HepG2 (cell line): ENCODE data around the gene PPP2R2B. TPM values are rescaled to one million over a fixed set of nuclear protein-coding genes. Genes with fewer than 3 reads are reported as not detected.

Experiments used
- ARID5B ChIP-seq: IDR thresholded peaks from 2 replicates; pipeline ENCODE4 v1.4.0; 2020; ENCODE audit warnings: mild to moderate bottlenecking, missing genetic modification reagents
- CENPX ChIP-seq: sonication (generic); formaldehyde crosslinking; IDR thresholded peaks from 2 replicates; pipeline ENCODE4 v1.9.0; 2021; ENCODE audit warnings: mild to moderate bottlenecking, missing genetic modification reagents, moderate library complexity
- CREB3 ChIP-seq: sonication (generic); formaldehyde crosslinking; IDR thresholded peaks from 2 replicates; pipeline ENCODE4 v1.5.0; 2020; ENCODE audit warnings: missing genetic modification reagents
- DPF2 ChIP-seq: sonication (generic); formaldehyde crosslinking; IDR thresholded peaks from 2 replicates; pipeline ENCODE4 v1.4.0; 2020; ENCODE audit warnings: mild to moderate bottlenecking, low read depth, missing genetic modification reagents, borderline replicate concordance
- EHMT2 ChIP-seq: fragments of 200-600 bp; sonication (generic); IDR thresholded peaks from 2 replicates; pipeline ENCODE4 v1.7.0; 2017; ENCODE audit warnings: antibody characterized with exemption, low read depth, low read length, borderline replicate concordance
- ELF3 ChIP-seq: IDR thresholded peaks from 2 replicates; pipeline ENCODE4 v1.6.1; 2016; ENCODE audit warnings: missing genetic modification reagents, missing compliant biosample characterization
- EP300 ChIP-seq, 3 experiments: sonication (generic) in 1 of 3; formaldehyde crosslinking in 1 of 3; IDR thresholded peaks; 2 replicates each; pipeline versions ENCODE4 v1.5.1 to v1.6.1; 2011 to 2020; ENCODE audit warnings: low read depth in 2 of 3, low read length in 2 of 3, borderline replicate concordance in 1 of 3, improper control_type of control experiment in 1 of 3, mild to moderate bottlenecking in 1 of 3, missing genetic modification reagents in 1 of 3, moderate library complexity in 1 of 3
- ERF ChIP-seq: IDR thresholded peaks from 2 replicates; pipeline ENCODE4 v1.6.1; 2018; ENCODE audit warnings: missing biosample characterization, missing genetic modification reagents
- HDAC2 ChIP-seq: sonication (generic); formaldehyde crosslinking; IDR thresholded peaks from 2 replicates; pipeline ENCODE4 v1.4.0; 2020; ENCODE audit warnings: missing genetic modification reagents
- IRF2 ChIP-seq: IDR thresholded peaks from 2 replicates; pipeline ENCODE4 v1.6.1; 2018; ENCODE audit warnings: missing genetic modification reagents, missing compliant biosample characterization
- KDM2A ChIP-seq: sonication (generic); formaldehyde crosslinking; IDR thresholded peaks from 2 replicates; pipeline ENCODE4 v1.4.0; 2020; ENCODE audit warnings: low read depth, missing genetic modification reagents, borderline replicate concordance
- LRRFIP1 ChIP-seq: sonication (generic); formaldehyde crosslinking; conservative IDR thresholded peaks from 2 replicates; pipeline ENCODE4 v1.4.0; 2020; ENCODE audit warnings: missing genetic modification reagents
- MIXL1 ChIP-seq: IDR thresholded peaks from 2 replicates; pipeline ENCODE4 v1.6.1; 2016
- MYNN ChIP-seq: sonication (generic); formaldehyde crosslinking; IDR thresholded peaks from 2 replicates; pipeline ENCODE4 v1.4.0; 2020; ENCODE audit warnings: mild to moderate bottlenecking, low read depth, missing genetic modification reagents
- NR2F1 ChIP-seq, 2 experiments: fragments of 450-650 bp in 1 of 2; formaldehyde crosslinking in 1 of 2; IDR thresholded peaks; 2 replicates each; pipeline versions ENCODE4 v1.5.0 to v1.6.1; 2016 to 2020; ENCODE audit warnings: mild to moderate bottlenecking in 1 of 2, missing compliant biosample characterization in 1 of 2, missing genetic modification reagents in 1 of 2, moderate library complexity in 1 of 2
- PBX3 ChIP-seq: sonication (generic); formaldehyde crosslinking; IDR thresholded peaks from 2 replicates; pipeline ENCODE4 v1.8.1; 2023; ENCODE audit warnings: missing genetic modification reagents, inconsistent platforms, borderline replicate concordance
- TFDP2 ChIP-seq: sonication (generic); formaldehyde crosslinking; IDR thresholded peaks from 2 replicates; pipeline ENCODE4 v1.4.0; 2020; ENCODE audit warnings: missing genetic modification reagents
- ZNF709 ChIP-seq: sonication (generic); formaldehyde crosslinking; IDR thresholded peaks from 2 replicates; pipeline ENCODE4 v1.5.0; 2020; ENCODE audit warnings: mild to moderate bottlenecking, missing genetic modification reagents
- polyA plus RNA-seq, 8 experiments: library from polyadenylated mRNA; depleted of rRNA in 3 of 8; stranded (reverse) in 7 of 8; unstranded in 1 of 8; fragments of >200 nt; fragmentation: Illumina TruSeq in 4 of 8; extraction: Trizol in 4 of 8; gene quantifications; 2 replicates each; pipeline versions ENCODE4 v1.2.1 to v1.2.3, GENCODE V29; 2011 to 2016; ENCODE audit warnings: low read depth in 4 of 8, missing spikeins in 1 of 8, mixed read lengths in 1 of 8; ENCODE audit not compliant: insufficient read depth in 1 of 8
- total RNA-seq, 5 experiments: library from RNA; depleted of rRNA; stranded (reverse); fragments of >200 nt; fragmentation: Illumina TruSeq; extraction: Trizol; gene quantifications; 2 replicates each; pipeline ENCODE4 v1.2.3, GENCODE V29; 2016; ENCODE audit warnings: low read depth in 1 of 5

Gene PPP2R2B
- total and polyA plus RNA-seq, 2 of the 13 experiments (the other 11 are each of a cell fraction or from before 2014, with no cell fraction given) = not detected

GRCh38 chr5:146825033-146825432 is 53.5 kb downstream of the PPP2R2B start (continued):
- TF ChIP-seq LRRFIP1 (0 out of 2 replicates have a peak, but pooled peaks have one; percentile 13), HDAC2 (CRISPR knock-in tag) (peak; percentile 63; the same call in 1 of the 2 replicates), ERF (peak; percentile 57; the same call in 1 of the 2 replicates), CENPX (CRISPR knock-in tag) (no peak), MYNN (CRISPR knock-in tag) (no peak), KDM2A (CRISPR knock-in tag) (no peak), EHMT2 (peak; percentile 93), TFDP2 (no peak), MIXL1 (CRISPR knock-in tag) (peak; percentile 35; the same call in 1 of the 2 replicates), DPF2 (CRISPR knock-in tag) (no peak), ARID5B (CRISPR knock-in tag) (0 out of 2 replicates have a peak, but pooled peaks have one; percentile 19), ZNF709 (CRISPR knock-in tag) (no peak), CREB3 (CRISPR knock-in tag) (no peak), ELF3 (CRISPR knock-in tag) (peak; percentile 33; the same call in 1 of the 2 replicates), EP300 (IDR thresholded peaks at IDR 0.05; ENCODE audit: low read depth in 2 of 2, low read length in 2 of 2) (no peak), EP300 (CRISPR knock-in tag; IDR thresholded peaks at IDR 0.05; ENCODE audit: borderline replicate concordance) (no peak), NR2F1 (CRISPR knock-in tag; IDR thresholded peaks at IDR 0.05) (no peak), PBX3 (CRISPR knock-in tag) (no peak), IRF2 (0 out of 2 replicates have a peak, but pooled peaks have one; percentile 17)
